ENCODE data around the gene RSPH4A. TPM values are rescaled to one million over a fixed set of nuclear protein-coding genes. Genes with fewer than 3 reads are reported as not detected.

Gene RSPH4A
- total and polyA plus RNA-seq, 2 donors (not counting 3 experiments of a cell fraction or from before 2014, with no cell fraction given): 0.06 to 0.15 TPM

GRCh38 chr6:116662202-116662601 is 45.9 kb downstream of the RSPH4A start:
- Histone ChIP-seq H3K27ac (ENCODE audit: insufficient read depth, low read depth, low read length) (no peak overlapping the region), H3K79me2 (ENCODE audit: control insufficient read depth, insufficient read depth, low read length) (peaks cover 54% of the 10 kb centered on the region), H3K27me3 (ENCODE audit: control insufficient read depth in 2 of 2, insufficient read depth in 2 of 2, low read length in 2 of 2) (no peaks in the 10 kb centered on the region), H2AFZ (ENCODE audit: low read depth, low read length) (no peak overlapping the region), H3K36me3 (ENCODE audit: control insufficient read depth in 2 of 2, extremely low read depth in 1 of 2, insufficient read depth in 2 of 2, low read length in 2 of 2) (no peaks in the 10 kb centered on the region), H3K4me1 (ENCODE audit: control insufficient read depth, extremely low read depth, insufficient read depth, low read length) (peaks cover 12% of the 10 kb centered on the region), H3K4me2 (ENCODE audit: insufficient read depth, low read length) (no peak overlapping the region), H3K9me1 (replicated peaks; ENCODE audit: control insufficient read depth, extremely low read depth, insufficient read depth, low read length) (no peaks in the 10 kb centered on the region), H3K9me3 (replicated peaks; ENCODE audit: control insufficient read depth, insufficient read depth, low read length) (no peaks in the 10 kb centered on the region), H3K4me3 (replicated peaks in 1 of 3; ENCODE audit: insufficient read depth in 1 of 3, low read depth in 1 of 3, low read length in 3 of 3) (no peak overlapping the region), H4K20me1 (replicated peaks; ENCODE audit: control insufficient read depth, extremely low read depth, insufficient read depth, low read length) (no peaks in the 10 kb centered on the region), H3K9ac (replicated peaks; ENCODE audit: extremely low read depth, insufficient read depth, low read length) (no peak overlapping the region)
- intact Hi-C loops (cut with micrococcal nuclease) (no loop called here), dilution Hi-C loops (cut with MboI; ENCODE audit: extremely low pct_ligation_motif_present, low sequenced_read_pairs) (no loop called here)
- TF ChIP-seq MAX (IDR thresholded peaks at IDR 0.05; ENCODE audit: insufficient read depth, insufficient read length) (no peak), EZH2 (IDR thresholded peaks at IDR 0.05; ENCODE audit: borderline replicate concordance, low read depth, low read length, severe bottlenecking) (no peak)
- CTCF ChIA-PET: interaction anchor here (1.2 to 2.7 kb wide), 3 partner anchors 13 to 151 kb away, joined by 3 to 10 read pairs (median 3); partner anchors contain the start of gene CALHM5
- no TSS peak for BruUV-seq (replicated peaks)
- POLR2A ChIA-PET: no interaction called here
- FAIRE-seq (no peak), DNase-seq (ENCODE audit: low read depth, low spot score) (no peak)

GRCh38 chr6:116663308-116663707 is 47.0 kb downstream of the RSPH4A start:
- Histone ChIP-seq H3K4me2 (ENCODE audit: insufficient read depth, low read length) (no peak overlapping the region), H3K36me3 (ENCODE audit: control insufficient read depth in 2 of 2, extremely low read depth in 1 of 2, insufficient read depth in 2 of 2, low read length in 2 of 2) (no peaks in the 10 kb centered on the region), H2AFZ (ENCODE audit: low read depth, low read length) (no peak overlapping the region), H3K79me2 (ENCODE audit: control insufficient read depth, insufficient read depth, low read length) (peaks cover 64% of the 10 kb centered on the region), H3K4me3 (replicated peaks in 1 of 3; ENCODE audit: insufficient read depth in 1 of 3, low read depth in 1 of 3, low read length in 3 of 3) (no peak overlapping the region), H4K20me1 (replicated peaks; ENCODE audit: control insufficient read depth, extremely low read depth, insufficient read depth, low read length) (no peaks in the 10 kb centered on the region), H3K27ac (ENCODE audit: insufficient read depth, low read depth, low read length) (no peak overlapping the region), H3K9me1 (replicated peaks; ENCODE audit: control insufficient read depth, extremely low read depth, insufficient read depth, low read length) (no peaks in the 10 kb centered on the region), H3K27me3 (ENCODE audit: control insufficient read depth in 2 of 2, insufficient read depth in 2 of 2, low read length in 2 of 2) (no peaks in the 10 kb centered on the region), H3K9me3 (replicated peaks; ENCODE audit: control insufficient read depth, insufficient read depth, low read length) (no peaks in the 10 kb centered on the region), H3K4me1 (ENCODE audit: control insufficient read depth, extremely low read depth, insufficient read depth, low read length) (peaks cover 17% of the 10 kb centered on the region), H3K9ac (replicated peaks; ENCODE audit: extremely low read depth, insufficient read depth, low read length) (no peak overlapping the region)
- ChIA-PET CTCF (interaction anchor here (1.2 kb wide), 1 partner anchor 15 kb away, joined by 3 read pairs; no protein-coding TSS in a partner anchor), POLR2A (no interaction called here)
- DNase-seq (ENCODE audit: low read depth, low spot score) (no peak), FAIRE-seq (no peak)
- intact Hi-C loops (cut with micrococcal nuclease): no loop called here
- BruUV-seq (replicated peaks): no TSS peak
- no peak for TF ChIP-seq POLR2AphosphoS5 (IDR thresholded peaks at IDR 0.05; ENCODE audit: insufficient read depth, low read depth, low read length)
- no peak for TF ChIP-seq CTCF (IDR thresholded peaks at IDR 0.05; ENCODE audit: extremely low read depth in 1 of 2, insufficient read depth in 1 of 2, low read depth in 1 of 2, low read length in 2 of 2)
- TF ChIP-seq MAX (IDR thresholded peaks at IDR 0.05; ENCODE audit: insufficient read depth, insufficient read length): no peak
- TF ChIP-seq MYC (IDR thresholded peaks at IDR 0.05; ENCODE audit: low read depth, low read length): no peak
- TF ChIP-seq FOS (IDR thresholded peaks at IDR 0.05; ENCODE audit: borderline replicate concordance, insufficient read depth, low read length): no peak
- no peak for TF ChIP-seq GATA2 (IDR thresholded peaks at IDR 0.05; ENCODE audit: insufficient read depth, insufficient read length, low read depth, low read length)
- no peak for TF ChIP-seq POLR2A (IDR thresholded peaks at IDR 0.05; ENCODE audit: low read depth, low read length)
- TF ChIP-seq EZH2 (IDR thresholded peaks at IDR 0.05; ENCODE audit: borderline replicate concordance, low read depth, low read length, severe bottlenecking): no peak
- TF ChIP-seq JUN (IDR thresholded peaks at IDR 0.05; ENCODE audit: borderline replicate concordance, insufficient read depth, insufficient read length, low read depth): no peak
- dilution Hi-C loops (cut with MboI; ENCODE audit: extremely low pct_ligation_motif_present, low sequenced_read_pairs): no loop called here
